Activated CD4-positive, CD25-positive, alpha-beta regulatory T cell treated with anti-CD3 and anti-CD28 coated beads, Interleukin-2, amount 50 U/mL, for 72 hours (primary cell): ENCODE results near the gene CHST7.

Source experiments
- DNase-seq: peaks from one replicate; pipeline ENCODE4 v3.0.0; 2021

CHST7 gene

GRCh38 chrX:46610070-46610658, 36.6 kb downstream of the CHST7 start:
- DNase-seq: no peak

GRCh38 chrX:46611658-46612362, 38.2 kb downstream of the CHST7 start:
- no peak for DNase-seq

GRCh38 chrX:46617906-46618305, 44.3 kb downstream of the CHST7 start:
- DNase-seq: no peak

- no peak for DNase-seq
Measured at GRCh38 chrX:46618947-46619346, 45.4 kb downstream of the CHST7 start.

GRCh38 chrX:46620505-46620904, 46.9 kb downstream of the CHST7 start:
- no peak for DNase-seq

- no peak for DNase-seq
Measured at GRCh38 chrX:46621572-46621971, 48.0 kb downstream of the CHST7 start.

GRCh38 chrX:46624090-46624786, 50.7 kb downstream of the CHST7 start:
- no peak for DNase-seq

- no peak for DNase-seq
Measured at GRCh38 chrX:46626566-46626965, 53.0 kb downstream of the CHST7 start.

GRCh38 chrX:46627062-46627461, 53.5 kb downstream of the CHST7 start:
- DNase-seq: no peak

- DNase-seq: no peak
Measured at GRCh38 chrX:46627711-46628419, 54.3 kb downstream of the CHST7 start.

- no peak for DNase-seq
Measured at GRCh38 chrX:46628460-46629371, 55.2 kb downstream of the CHST7 start.

- no peak for DNase-seq
Measured at GRCh38 chrX:46630141-46630540, 56.6 kb downstream of the CHST7 start.

- no peak for DNase-seq
Measured at GRCh38 chrX:46634577-46634976, 61.0 kb downstream of the CHST7 start.

GRCh38 chrX:46635186-46635585, 61.6 kb downstream of the CHST7 start:
- DNase-seq: no peak

- DNase-seq: no peak
Measured at GRCh38 chrX:46636223-46636622, 62.7 kb downstream of the CHST7 start.

GRCh38 chrX:46637938-46638337, 64.4 kb downstream of the CHST7 start:
- no peak for DNase-seq

- no peak for DNase-seq
Measured at GRCh38 chrX:46642145-46642544, 68.6 kb downstream of the CHST7 start.

- DNase-seq: no peak
Measured at GRCh38 chrX:46643636-46644035, 70.1 kb downstream of the CHST7 start.

- no peak for DNase-seq
Measured at GRCh38 chrX:46645614-46646013, 72.0 kb downstream of the CHST7 start.

- DNase-seq: no peak
Measured at GRCh38 chrX:46647251-46647650, 73.7 kb downstream of the CHST7 start.
